Measurements from ENCODE around the gene CDC27. TPM values are rescaled to one million over a fixed set of nuclear protein-coding genes. Genes with fewer than 3 reads are reported as not detected.
"Not testable (repeated sequence)": the region's sequence is repeated elsewhere in the genome, so short reads cannot be mapped to it uniquely, and the experiment has no call there.

The CDC27 gene
- total RNA-seq, 1 experiment from 2014 or later: 205 TPM

GRCh38 chr17:47166854-47167253 lies 22.2 kb downstream of the CDC27 start:
- H3K4me3 ChIP-seq; H3K4me1 ChIP-seq; DNase-seq; H3K27ac ChIP-seq; H3K27me3 ChIP-seq; H3K9me3 ChIP-seq (replicated peaks): not testable (repeated sequence)
- H3K36me3 ChIP-seq: peaks cover 90% of the 10 kb centered on the region

GRCh38 chr17:47165137-47165536 lies 24.0 kb downstream of the CDC27 start:
- DNase-seq: no peak
- no peaks in the 10 kb centered on the region for H3K4me1 ChIP-seq
- no peak overlapping the region for H3K27ac ChIP-seq
- no peaks in the 10 kb centered on the region for H3K9me3 ChIP-seq (replicated peaks)
- peaks cover 85% of the 10 kb centered on the region for H3K36me3 ChIP-seq
- H3K4me3 ChIP-seq: no peak overlapping the region
- no peaks in the 10 kb centered on the region for H3K27me3 ChIP-seq

- no peak overlapping the region for H3K4me3 ChIP-seq
- peaks cover 84% of the 10 kb centered on the region for H3K36me3 ChIP-seq
- no peaks in the 10 kb centered on the region for H3K4me1 ChIP-seq
- H3K9me3 ChIP-seq (replicated peaks): no peaks in the 10 kb centered on the region
- H3K27me3 ChIP-seq: no peaks in the 10 kb centered on the region
- DNase-seq: no peak
- no peak overlapping the region for H3K27ac ChIP-seq
Measured at GRCh38 chr17:47164263-47164662, 24.8 kb downstream of the CDC27 start.

GRCh38 chr17:47162013-47162622 lies 27.0 kb downstream of the CDC27 start:
- no peaks in the 10 kb centered on the region for H3K27me3 ChIP-seq
- no peaks in the 10 kb centered on the region for H3K9me3 ChIP-seq (replicated peaks)
- peaks cover 85% of the 10 kb centered on the region for H3K36me3 ChIP-seq
- no peak for DNase-seq
- H3K27ac ChIP-seq: no peak overlapping the region
- no peak overlapping the region for H3K4me3 ChIP-seq
- H3K4me1 ChIP-seq: no peaks in the 10 kb centered on the region

- H3K27me3 ChIP-seq: no peaks in the 10 kb centered on the region
- H3K9me3 ChIP-seq (replicated peaks): no peaks in the 10 kb centered on the region
- no peak overlapping the region for H3K4me3 ChIP-seq
- no peak for DNase-seq
- no peaks in the 10 kb centered on the region for H3K4me1 ChIP-seq
- no peak overlapping the region for H3K27ac ChIP-seq
- H3K36me3 ChIP-seq: peaks cover 87% of the 10 kb centered on the region
Measured at GRCh38 chr17:47159315-47159714, 29.8 kb downstream of the CDC27 start.

- no peak overlapping the region for H3K27ac ChIP-seq
- no peak overlapping the region for H3K4me3 ChIP-seq
- no peak for DNase-seq
- H3K36me3 ChIP-seq: peaks cover 87% of the 10 kb centered on the region
- no peaks in the 10 kb centered on the region for H3K27me3 ChIP-seq
- H3K4me1 ChIP-seq: no peaks in the 10 kb centered on the region
- no peaks in the 10 kb centered on the region for H3K9me3 ChIP-seq (replicated peaks)
Measured at GRCh38 chr17:47145351-47145750, 43.7 kb downstream of the CDC27 start.

- no peak overlapping the region for H3K4me3 ChIP-seq
- no peaks in the 10 kb centered on the region for H3K4me1 ChIP-seq
- no peaks in the 10 kb centered on the region for H3K27me3 ChIP-seq
- no peak overlapping the region for H3K27ac ChIP-seq
- H3K36me3 ChIP-seq: peaks cover 79% of the 10 kb centered on the region
- no peaks in the 10 kb centered on the region for H3K9me3 ChIP-seq (replicated peaks)
- DNase-seq: no peak
Measured at GRCh38 chr17:47135235-47135634, 53.9 kb downstream of the CDC27 start.

- not testable (repeated sequence) for H3K9me3 ChIP-seq (replicated peaks); H3K27me3 ChIP-seq; DNase-seq; H3K4me3 ChIP-seq; H3K4me1 ChIP-seq; H3K27ac ChIP-seq
- H3K36me3 ChIP-seq: peaks cover 75% of the 10 kb centered on the region
Measured at GRCh38 chr17:47134354-47134753, 54.7 kb downstream of the CDC27 start.

- Histone ChIP-seq H3K4me1 (no peaks in the 10 kb centered on the region), H3K27ac (no peak overlapping the region), H3K27me3 (no peaks in the 10 kb centered on the region), H3K36me3 (peaks cover 75% of the 10 kb centered on the region), H3K4me3 (no peak overlapping the region), H3K9me3 (replicated peaks) (no peaks in the 10 kb centered on the region)
- DNase-seq: no peak
Measured at GRCh38 chr17:47131761-47132160, 57.3 kb downstream of the CDC27 start.

GRCh38 chr17:47126835-47127234 lies 62.3 kb downstream of the CDC27 start:
- not testable (repeated sequence) for H3K4me3 ChIP-seq; H3K27me3 ChIP-seq; DNase-seq; H3K9me3 ChIP-seq (replicated peaks); H3K4me1 ChIP-seq; H3K27ac ChIP-seq
- peaks cover 82% of the 10 kb centered on the region for H3K36me3 ChIP-seq

GRCh38 chr17:47123262-47123661 lies 65.8 kb downstream of the CDC27 start:
- not testable (repeated sequence) for H3K27ac ChIP-seq; H3K27me3 ChIP-seq; H3K9me3 ChIP-seq (replicated peaks); DNase-seq; H3K4me3 ChIP-seq; H3K4me1 ChIP-seq
- H3K36me3 ChIP-seq: peaks cover 87% of the 10 kb centered on the region

- DNase-seq: no peak
- H3K27me3 ChIP-seq: no peaks in the 10 kb centered on the region
- H3K27ac ChIP-seq: no peak overlapping the region
- H3K36me3 ChIP-seq: peaks cover 70% of the 10 kb centered on the region
- H3K4me3 ChIP-seq: no peak overlapping the region
- H3K9me3 ChIP-seq (replicated peaks): no peaks in the 10 kb centered on the region
- H3K4me1 ChIP-seq: peaks cover 2% of the 10 kb centered on the region; the same call in 1 of the 2 replicates
Measured at GRCh38 chr17:47120521-47121095, 68.5 kb downstream of the CDC27 start.

GRCh38 chr17:47119746-47120520 lies 69.2 kb downstream of the CDC27 start:
- Histone ChIP-seq H3K36me3 (peaks cover 68% of the 10 kb centered on the region), H3K27ac (no peak overlapping the region), H3K4me3 (no peak overlapping the region), H3K27me3 (no peaks in the 10 kb centered on the region), H3K4me1 (peaks cover 2% of the 10 kb centered on the region; the same call in 1 of the 2 replicates), H3K9me3 (replicated peaks) (no peaks in the 10 kb centered on the region)
- no peak for DNase-seq

GRCh38 chr17:47117386-47117785 lies 71.7 kb downstream of the CDC27 start:
- Histone ChIP-seq H3K4me1 (no peaks in the 10 kb centered on the region), H3K36me3 (peaks cover 45% of the 10 kb centered on the region), H3K9me3 (replicated peaks) (no peaks in the 10 kb centered on the region)

GRCh38 chr17:47106130-47106529 lies 83.0 kb downstream of the CDC27 start:
- Histone ChIP-seq H3K36me3 (no peaks in the 10 kb centered on the region), H3K27ac (no peak overlapping the region), H3K4me1 (no peaks in the 10 kb centered on the region), H3K27me3 (no peaks in the 10 kb centered on the region), H3K9me3 (replicated peaks) (no peaks in the 10 kb centered on the region), H3K4me3 (no peak overlapping the region)
- no peak for DNase-seq

More at GRCh38 chr17:47117386-47117785, 71.7 kb downstream of the CDC27 start:
- no peak overlapping the region for H3K27ac ChIP-seq
- DNase-seq: no peak
- no peaks in the 10 kb centered on the region for H3K27me3 ChIP-seq
- no peak overlapping the region for H3K4me3 ChIP-seq
